GM12891 (cell line): ENCODE data around the gene ADCY1.

Experiments
- POLR2A ChIP-seq: IDR thresholded peaks from 2 replicates; pipeline ENCODE4 v1.6.1; 2011; ENCODE audit warnings: low read depth, low read length, control low read depth
- POLR2AphosphoS5 ChIP-seq: IDR thresholded peaks from 2 replicates; pipeline ENCODE4 v1.6.1; 2011; ENCODE audit warnings: low read depth, low read length, control low read depth
- SPI1 ChIP-seq: IDR thresholded peaks from 2 replicates; pipeline ENCODE4 v1.6.1; 2011; ENCODE audit warnings: low read depth, low read length, control low read depth
- TAF1 ChIP-seq: IDR thresholded peaks from 2 replicates; pipeline ENCODE4 v1.6.1; 2011; ENCODE audit warnings: low read depth, low read length, control low read depth

GRCh38 chr7:45569290-45569685 lies 4.9 kb upstream of the ADCY1 start:
- TF ChIP-seq POLR2AphosphoS5 (no peak), TAF1 (no peak), POLR2A (no peak), SPI1 (no peak)
